Activated CD8-positive, alpha-beta memory T cell treated with anti-CD3 and anti-CD28 coated beads for 36 hours (primary cell): ENCODE results near the gene COG7. TPM values are rescaled to one million over a fixed set of nuclear protein-coding genes. Genes with fewer than 3 reads are reported as not detected.
"Not testable (repeated sequence)": the region's sequence is repeated elsewhere in the genome, so short reads cannot be mapped to it uniquely, and the experiment has no call there.

Experiments
- CTCF ChIA-PET: fragments of 350-600 bp; sonication (Branson Sonifier 250); formaldehyde crosslinking; loops from one replicate; lab custom pipeline; 2021; ENCODE audit warnings: antibody characterized with exemption; lab: Charles Lee
- POLR2A ChIA-PET: fragments of 350-600 bp; sonication (Branson Sonifier 250); formaldehyde crosslinking; loops from one replicate; lab custom pipeline; 2021; ENCODE audit warnings: antibody characterized with exemption; lab: Charles Lee
- total RNA-seq, 2 experiments: library from RNA; stranded (reverse); gene quantifications; one replicate each; pipeline ENCODE4 v1.2.3, GENCODE V29; 2021

COG7 gene
- total RNA-seq, 2 experiments from 2014 or later = 16.5 to 18.3 TPM

- ChIA-PET POLR2A (no interaction called here), CTCF (no interaction called here)
These were observed 55.5 kb downstream of the COG7 start for GRCh38 chr16:23397464-23397863.

GRCh38 chr16:23395732-23396131 is 57.3 kb downstream of the COG7 start:
- ChIA-PET CTCF (no interaction called here), POLR2A (no interaction called here)

- POLR2A ChIA-PET = no interaction called here
These were observed 58.7 kb downstream of the COG7 start for GRCh38 chr16:23394141-23394831.

GRCh38 chr16:23392223-23392600 is 60.8 kb downstream of the COG7 start:
- ChIA-PET POLR2A (no interaction called here), CTCF (interaction anchor here (0.6 kb wide), 1 partner anchor 135 kb away, joined by 3 read pairs; no protein-coding TSS in a partner anchor)

More at GRCh38 chr16:23394141-23394831, 58.7 kb downstream of the COG7 start:
- CTCF ChIA-PET = no interaction called here

DNA sequence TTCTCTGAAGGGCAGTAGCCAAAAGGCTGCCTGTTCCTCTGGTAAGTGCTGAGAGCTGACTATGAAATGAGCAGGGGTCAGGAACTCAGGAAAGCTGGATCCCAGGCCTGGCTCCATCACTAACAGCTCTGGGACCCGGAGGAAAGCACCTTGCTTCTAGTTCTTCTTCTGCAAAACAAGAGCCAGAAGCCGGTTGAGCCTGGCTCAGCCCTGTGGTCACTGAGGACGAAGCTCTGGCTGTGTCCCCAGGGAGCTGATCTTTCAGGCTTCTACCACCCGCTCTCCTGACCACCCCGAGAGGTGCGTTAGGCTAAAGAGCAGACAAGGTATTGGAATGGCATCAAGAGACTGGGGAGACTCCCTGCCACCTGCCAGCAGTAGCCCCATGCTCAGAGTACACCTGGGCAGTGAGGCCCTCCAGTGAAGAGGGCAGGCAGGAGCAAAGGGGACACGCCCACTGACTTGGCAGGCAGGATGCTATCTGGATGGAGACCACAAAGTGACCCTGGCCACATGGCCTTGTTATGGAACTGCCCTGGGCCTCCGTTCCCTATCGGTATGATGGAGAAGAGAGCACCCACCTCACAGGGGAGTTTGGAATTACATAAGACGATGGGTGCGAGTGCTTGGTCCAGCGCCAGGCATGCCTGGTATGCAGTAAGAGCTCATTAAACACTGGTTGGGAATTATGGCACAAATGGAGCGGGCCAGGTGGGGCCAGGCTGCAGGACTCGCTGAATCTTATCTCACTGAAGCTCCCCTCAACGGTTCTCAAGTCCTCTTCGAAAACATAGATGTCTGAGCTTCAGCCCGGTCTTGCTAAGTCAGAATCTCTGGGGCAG is 61.4 kb downstream of the COG7 start:
- ChIA-PET CTCF (interaction anchor here (0.6 kb wide), 1 partner anchor 135 kb away, joined by 3 read pairs; no protein-coding TSS in a partner anchor), POLR2A (no interaction called here)

DNA sequence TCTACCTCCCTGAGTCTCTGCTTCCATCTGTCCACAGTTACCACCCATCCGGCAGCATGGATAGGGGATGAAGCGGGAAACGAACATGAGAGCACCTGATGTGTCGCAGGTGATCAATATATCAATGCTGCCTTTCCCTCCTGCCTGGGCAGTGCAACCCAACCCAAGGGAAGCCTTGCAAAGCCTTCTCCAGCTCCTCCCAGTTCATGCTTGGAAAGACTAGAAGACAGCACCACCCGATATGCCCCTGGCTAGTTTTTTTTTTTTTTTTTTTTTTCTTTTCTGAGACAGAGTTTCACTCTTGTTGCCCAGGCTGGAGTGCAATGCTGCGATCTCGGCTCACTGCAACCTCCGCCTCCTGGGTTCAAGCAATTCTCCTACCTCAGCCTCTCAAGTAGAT is 63.1 kb downstream of the COG7 start:
- CTCF ChIA-PET = interaction anchor here (0.6 to 1.6 kb wide), 3 partner anchors 14 to 46 kb away, joined by 3 to 4 read pairs (median 3); no protein-coding TSS in a partner anchor
- POLR2A ChIA-PET = not testable (repeated sequence)

DNA sequence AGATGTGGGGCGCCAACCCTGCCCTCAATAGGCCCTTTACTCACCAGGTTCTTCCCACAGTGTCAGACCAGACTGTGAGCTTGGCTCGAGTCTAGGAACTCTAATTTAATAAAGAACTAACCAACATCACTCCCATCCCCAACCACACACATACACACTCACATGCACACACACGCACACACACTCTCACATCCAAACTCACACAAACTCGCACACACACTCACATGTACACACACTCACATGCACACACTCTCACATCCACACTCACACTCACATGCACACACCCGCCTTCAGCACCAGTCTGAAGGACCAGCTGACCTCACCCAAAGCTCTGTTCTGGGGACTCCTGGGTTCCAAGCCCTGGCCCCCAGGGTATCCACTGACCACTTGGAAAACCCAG is 63.8 kb downstream of the COG7 start:
- ChIA-PET POLR2A (no interaction called here), CTCF (interaction anchor here (1.6 kb wide), 1 partner anchor 46 kb away, joined by 4 read pairs; no protein-coding TSS in a partner anchor)

DNA sequence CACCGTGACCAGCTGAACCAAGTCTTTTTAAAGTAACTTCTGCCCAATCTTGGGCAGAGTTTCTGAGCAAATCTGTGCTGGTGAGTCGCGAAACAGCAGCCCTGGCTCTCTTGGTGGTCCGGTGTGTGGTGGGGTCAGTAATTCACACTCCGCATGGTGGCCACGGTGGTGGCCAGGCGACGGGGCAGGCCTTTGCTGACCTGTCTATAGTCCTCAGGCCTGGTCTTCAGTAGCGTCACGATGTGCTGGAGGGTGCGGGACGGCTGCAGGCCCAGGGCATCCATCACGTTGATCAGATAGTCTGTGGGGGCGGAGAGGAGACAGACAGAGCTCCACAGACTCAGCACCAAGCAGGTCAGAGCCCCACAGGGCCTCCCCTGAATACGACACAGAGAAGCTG is 64.2 kb downstream of the COG7 start:
- ChIA-PET CTCF (interaction anchor here (1.6 kb wide), 1 partner anchor 47 kb away, joined by 4 read pairs; no protein-coding TSS in a partner anchor), POLR2A (no interaction called here)

DNA sequence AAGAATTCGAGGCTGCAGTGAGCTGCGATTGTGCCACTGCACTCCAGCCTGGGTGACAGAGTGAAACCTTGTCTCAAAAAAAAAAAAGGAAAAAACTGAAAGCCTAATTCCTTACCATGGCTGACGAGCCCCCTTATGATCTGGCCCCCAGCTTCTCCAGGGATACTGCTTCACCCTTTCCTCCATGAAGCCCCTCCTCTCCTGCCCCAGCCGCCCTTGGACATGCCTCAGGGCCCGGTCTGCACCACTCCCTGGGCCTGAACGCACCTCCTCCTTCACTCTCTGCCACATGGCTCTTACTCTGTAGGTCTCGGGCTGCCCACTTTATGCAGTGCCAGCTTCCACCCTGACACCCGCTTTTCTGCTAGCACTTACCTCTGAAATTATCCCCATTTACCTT is 65.3 kb downstream of the COG7 start:
- ChIA-PET CTCF (no interaction called here), POLR2A (no interaction called here)

- POLR2A ChIA-PET = interaction anchor here (0.6 kb wide), 1 partner anchor 11 kb away, joined by 4 read pairs; no protein-coding TSS in a partner anchor
- CTCF ChIA-PET = no interaction called here
These were observed 67.5 kb downstream of the COG7 start for GRCh38 chr16:23385441-23385840.

DNA sequence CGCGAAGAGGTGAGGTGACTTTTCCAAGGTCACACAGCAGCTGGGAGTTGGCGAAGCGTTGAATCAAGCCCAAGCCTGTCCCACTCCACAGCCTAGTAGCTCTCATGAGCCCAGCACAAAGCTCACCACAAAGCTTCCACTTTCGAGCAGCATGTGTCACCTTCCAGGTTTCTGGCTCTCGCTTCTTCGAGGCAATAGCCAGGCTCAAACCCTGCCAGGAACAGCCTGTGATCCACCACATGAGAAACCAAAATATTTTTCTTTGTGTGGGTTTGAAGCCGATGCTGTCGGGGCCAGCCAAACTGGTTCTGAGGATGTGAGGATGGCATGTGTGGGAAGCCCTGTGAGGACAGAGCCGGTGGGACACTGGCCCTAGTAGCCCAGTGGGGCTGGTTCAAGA is 68.1 kb downstream of the COG7 start:
- POLR2A ChIA-PET = interaction anchor here (0.6 kb wide), 1 partner anchor 10 kb away, joined by 4 read pairs; no protein-coding TSS in a partner anchor
- CTCF ChIA-PET = interaction anchor here (0.7 kb wide), 1 partner anchor 11 kb away, joined by 3 read pairs; no protein-coding TSS in a partner anchor

DNA sequence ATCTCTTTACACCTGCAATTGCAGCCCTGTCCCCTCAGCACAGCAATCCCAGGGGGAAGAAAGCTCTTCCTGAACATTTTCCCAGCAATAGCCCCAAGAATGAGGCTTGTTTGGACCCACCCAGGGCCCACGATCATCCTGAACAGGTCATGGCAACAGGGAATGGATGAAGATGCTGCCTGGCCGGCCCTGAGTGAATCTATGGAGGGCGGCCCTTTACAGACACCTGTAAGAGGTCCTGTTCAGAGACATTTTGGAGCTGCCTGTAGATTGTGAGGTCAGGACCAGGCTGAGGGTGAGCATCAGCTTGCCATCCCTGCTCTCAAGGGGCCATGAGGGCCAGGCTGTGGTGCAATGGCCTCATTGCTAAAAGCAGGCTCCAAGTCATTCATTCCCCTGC is 69.1 kb downstream of the COG7 start:
- ChIA-PET CTCF (no interaction called here), POLR2A (interaction anchor here (0.7 kb wide), 1 partner anchor 122 kb away, joined by 6 read pairs; no protein-coding TSS in a partner anchor)

GRCh38 chr16:23382279-23382678 is 70.7 kb downstream of the COG7 start:
- ChIA-PET CTCF (no interaction called here), POLR2A (no interaction called here)

- CTCF ChIA-PET, POLR2A ChIA-PET: not testable (repeated sequence)
These were observed 71.3 kb downstream of the COG7 start for GRCh38 chr16:23381702-23382101.

DNA sequence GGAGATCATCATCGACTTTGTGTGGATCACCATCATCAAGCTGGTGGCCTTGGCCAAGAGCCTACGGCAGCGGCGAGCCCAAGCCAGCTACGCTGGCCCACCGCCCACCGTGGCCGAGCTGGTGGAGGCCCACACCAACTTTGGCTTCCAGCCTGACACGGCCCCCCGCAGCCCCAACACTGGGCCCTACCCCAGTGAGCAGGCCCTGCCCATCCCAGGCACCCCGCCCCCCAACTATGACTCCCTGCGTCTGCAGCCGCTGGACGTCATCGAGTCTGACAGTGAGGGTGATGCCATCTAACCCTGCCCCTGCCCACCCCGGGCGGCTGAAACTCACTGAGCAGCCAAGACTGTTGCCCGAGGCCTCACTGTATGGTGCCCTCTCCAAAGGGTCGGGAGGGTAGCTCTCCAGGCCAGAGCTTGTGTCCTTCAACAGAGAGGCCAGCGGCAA is 72.5 kb downstream of the COG7 start:
- ChIA-PET CTCF (no interaction called here), POLR2A (no interaction called here)

DNA sequence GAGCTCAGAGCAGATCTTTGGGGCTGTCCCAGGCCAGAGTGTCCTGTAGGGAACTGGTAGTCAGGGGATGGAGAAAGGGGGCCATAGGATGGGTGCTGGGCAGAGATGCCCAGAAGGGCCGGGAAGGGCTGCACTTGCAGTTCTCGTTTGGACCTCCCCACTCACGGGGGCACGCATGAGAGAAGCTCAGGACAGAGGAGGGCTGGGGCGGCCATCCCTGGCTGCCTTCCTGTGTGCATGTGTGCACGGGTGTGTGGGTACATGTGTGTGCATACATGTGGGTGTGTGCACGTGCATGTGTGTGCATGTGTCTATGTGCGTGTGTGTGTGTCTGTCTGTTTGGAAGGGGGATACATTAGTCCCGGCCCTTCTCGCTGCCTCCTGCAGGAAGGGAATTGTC is 73.3 kb downstream of the COG7 start:
- ChIA-PET CTCF (no interaction called here), POLR2A (interaction anchor here (0.6 kb wide), 1 partner anchor 731 kb away, joined by 10 read pairs; no protein-coding TSS in a partner anchor)

GRCh38 chr16:23378921-23379320 is 74.1 kb downstream of the COG7 start:
- CTCF ChIA-PET = no interaction called here
- POLR2A ChIA-PET = interaction anchor here (0.6 kb wide), 1 partner anchor 730 kb away, joined by 10 read pairs; no protein-coding TSS in a partner anchor

DNA sequence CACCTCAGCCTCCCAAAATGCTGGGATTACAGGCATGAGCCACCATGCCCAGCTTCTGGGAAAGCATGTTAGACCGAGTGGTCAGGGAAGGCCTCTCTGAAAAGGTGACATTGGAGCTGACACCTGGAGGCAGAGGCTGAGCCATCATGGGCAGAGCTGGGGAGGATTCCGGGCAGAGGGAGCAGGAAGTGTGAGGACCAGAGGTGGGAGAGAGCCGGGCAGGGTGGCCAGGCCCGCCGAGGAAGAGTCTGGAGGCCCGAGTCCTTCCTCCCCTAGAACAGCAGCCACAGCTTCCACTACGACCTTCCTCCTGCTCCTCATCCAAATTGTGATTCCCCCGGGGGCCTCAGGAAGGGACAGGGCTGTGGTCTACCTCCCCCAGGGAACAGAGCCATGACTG is 74.7 kb downstream of the COG7 start:
- ChIA-PET POLR2A (no interaction called here), CTCF (no interaction called here)

- CTCF ChIA-PET = no interaction called here
- POLR2A ChIA-PET = no interaction called here
These were observed 75.7 kb downstream of the COG7 start for GRCh38 chr16:23377071-23377931.
